Prostate gland (tissue), 2 donors: ENCODE measurements around the gene PGM5. TPM values are rescaled to one million over a fixed set of nuclear protein-coding genes. Genes with fewer than 3 reads are reported as not detected.

Experiments
- DNase-seq: peaks from one replicate; pipeline ENCODE4 v3.0.0-alpha.2; 2019; ENCODE audit warnings: low spot score
- H3K27ac ChIP-seq, 2 donors: fragments of 200-600 bp; sonication (generic); 2 replicates each; pipeline ENCODE4 v1.5.1; 2017 to 2019
- H3K27me3 ChIP-seq: fragments of 200-600 bp; sonication (generic); replicated peaks from 2 replicates; pipeline ENCODE4 v1.5.1; 2019; ENCODE audit not compliant: insufficient read depth
- H3K36me3 ChIP-seq, 2 donors: fragments of 200-600 bp; sonication (generic); 1 replicate in 1 of 2; 2 replicates in 1 of 2; pipeline versions ENCODE4 v1.5.1 to v1.8.1; 2017 to 2019
- H3K4me1 ChIP-seq: fragments of 200-600 bp; sonication (generic); replicated peaks from 2 replicates; pipeline ENCODE4 v1.5.1; 2019
- H3K4me3 ChIP-seq, 2 donors: fragments of 200-600 bp; sonication (generic); 2 replicates each; pipeline ENCODE4 v1.5.1; 2017 to 2019
- H3K9me3 ChIP-seq: fragments of 200-600 bp; sonication (generic); 2 replicates; pipeline ENCODE4 v1.5.1; 2017
- CTCF ChIP-seq, 4 experiments: fragments of 200-600 bp in 2 of 4; fragments of 450-650 bp in 2 of 4; sonication (generic) in 2 of 4; IDR thresholded peaks; 1 replicate in 3 of 4; 2 replicates in 1 of 4; pipeline ENCODE4 v1.5.1; 2016 to 2019; ENCODE audit warnings: antibody characterized with exemption in 4 of 4, mild to moderate bottlenecking in 2 of 4, moderate library complexity in 2 of 4
- POLR2A ChIP-seq: fragments of 450-650 bp; IDR thresholded peaks from one replicate; pipeline ENCODE4 v1.6.1; 2016; ENCODE audit warnings: antibody characterized with exemption, mild to moderate bottlenecking
- POLR2AphosphoS5 ChIP-seq: sonication (generic); formaldehyde crosslinking; IDR thresholded peaks from one replicate; pipeline ENCODE4 v1.6.1; 2017; ENCODE audit warnings: antibody characterized with exemption
- WGBS: methylation state at CpG from one replicate; pipeline ENCODE4 v1.1.5; 2018; 5-methylcytosine and 5-hydroxymethylcytosine counted together
- intact Hi-C: fragments of 100-400 bp; cut with DNase I; formaldehyde crosslinking; loops from one replicate; pipeline ENCODE4 v1.14.2; 2022
- total RNA-seq, 2 donors: library from RNA; depleted of rRNA; stranded (reverse); fragments of >200 nt; gene quantifications; one replicate each; pipeline ENCODE4 v1.1.0, GENCODE V29; 2016

Gene PGM5
- total RNA-seq, 2 donors from 2014 or later = 96.5 to 99.6 TPM

GRCh38 chr9:68523367-68523936 is 167.0 kb downstream of the PGM5 start:
- Histone ChIP-seq H3K27me3 (no peaks in the 10 kb centered on the region), H3K9me3 (no peaks in the 10 kb centered on the region), H3K4me1 (no peaks in the 10 kb centered on the region), H3K36me3 (no peaks in the 10 kb centered on the region), H3K27ac (no peak overlapping the region), H3K4me3 (no peak overlapping the region)
- intact Hi-C loops = no loop called here
- TF ChIP-seq CTCF (IDR thresholded peaks at IDR 0.05) (no peak), POLR2AphosphoS5 (no peak), POLR2A (no peak)
- WGBS = 54% methylated on average over 4 of the region's 4 CpGs
- DNase-seq = no peak

GRCh38 chr9:68530618-68531017 is 174.2 kb downstream of the PGM5 start:
- Histone ChIP-seq H3K4me1 (no peaks in the 10 kb centered on the region), H3K4me3 (no peak overlapping the region), H3K27ac (peak overlapping the region in 1 of 2 donors; percentile 5), H3K9me3 (no peaks in the 10 kb centered on the region), H3K36me3 (no peaks in the 10 kb centered on the region), H3K27me3 (no peaks in the 10 kb centered on the region)
- DNase-seq = no peak
- WGBS = 44% methylated on average over 7 of the region's 7 CpGs
- intact Hi-C loops = no loop called here
- TF ChIP-seq POLR2AphosphoS5 (no peak), POLR2A (no peak)

GRCh38 chr9:68532131-68532530 is 175.7 kb downstream of the PGM5 start:
- no peaks in the 10 kb centered on the region for H3K9me3 ChIP-seq
- 85% methylated on average over 4 of the region's 4 CpGs for WGBS
- no peak overlapping the region for H3K4me3 ChIP-seq
- TF ChIP-seq POLR2A = no peak
- TF ChIP-seq POLR2AphosphoS5 = no peak
- TF ChIP-seq CTCF (IDR thresholded peaks at IDR 0.05) = no peak
- H3K27ac ChIP-seq = no peak overlapping the region
- intact Hi-C loops = no loop called here
- no peaks in the 10 kb centered on the region for H3K4me1 ChIP-seq
- no peaks in the 10 kb centered on the region for H3K27me3 ChIP-seq
- no peak for DNase-seq
- H3K36me3 ChIP-seq = no peaks in the 10 kb centered on the region

GRCh38 chr9:68533678-68534077 is 177.3 kb downstream of the PGM5 start:
- intact Hi-C loops = no loop called here
- H3K9me3 ChIP-seq = no peaks in the 10 kb centered on the region
- TF ChIP-seq CTCF (IDR thresholded peaks at IDR 0.05) = no peak
- TF ChIP-seq POLR2A = no peak
- no peak for TF ChIP-seq POLR2AphosphoS5
- no peak overlapping the region for H3K27ac ChIP-seq
- H3K4me3 ChIP-seq = no peak overlapping the region
- H3K36me3 ChIP-seq = no peaks in the 10 kb centered on the region
- H3K27me3 ChIP-seq = no peaks in the 10 kb centered on the region
- H3K4me1 ChIP-seq = no peaks in the 10 kb centered on the region
- DNase-seq = no peak
- WGBS = 65% methylated on average over 3 of the region's 3 CpGs

GRCh38 chr9:68536876-68537615 is 180.6 kb downstream of the PGM5 start:
- 74% methylated on average over 10 of the region's 10 CpGs for WGBS
- TF ChIP-seq POLR2AphosphoS5 (no peak), CTCF (IDR thresholded peaks at IDR 0.05) (no peak), POLR2A (no peak)
- DNase-seq = no peak
- Histone ChIP-seq H3K4me1 (peaks cover 2% of the 10 kb centered on the region), H3K27ac (peak overlapping the region in 1 of 2 donors; percentile 25), H3K9me3 (no peaks in the 10 kb centered on the region), H3K36me3 (no peaks in the 10 kb centered on the region), H3K4me3 (no peak overlapping the region), H3K27me3 (no peaks in the 10 kb centered on the region)
- intact Hi-C loops = no loop called here
